NCI-H1417 treated with DMSO at 0.1 percent for 48 hours (cell line): ENCODE data around the gene SLC15A3.
"Not testable (repeated sequence)": the region's sequence is repeated elsewhere in the genome, so short reads cannot be mapped to it uniquely, and the experiment has no call there.

Experiments used
- DNase-seq: peaks from one replicate; lab custom pipeline; 2025; lab: John Stamatoyannopoulos, UW

The SLC15A3 gene

DNA sequence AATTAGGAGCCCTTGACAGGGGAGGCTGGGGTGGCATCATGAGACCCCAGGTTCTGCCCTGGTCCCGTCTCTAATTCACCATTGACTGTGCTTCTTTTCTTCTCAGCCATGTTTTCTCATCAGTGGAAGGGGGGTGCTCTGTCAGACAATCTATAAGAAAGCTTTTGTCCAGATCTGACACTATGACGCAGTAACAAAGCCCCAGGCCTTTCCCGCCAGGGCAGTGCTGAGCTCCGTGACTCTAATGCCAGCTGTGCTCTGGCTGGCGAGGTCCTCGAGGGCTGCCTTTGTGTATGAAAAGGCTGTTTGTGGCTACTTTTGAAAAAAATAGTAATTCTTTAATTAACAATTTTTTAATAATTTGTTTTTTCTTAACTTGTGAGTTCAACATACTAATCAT, 22.8 kb upstream of the SLC15A3 start:
- DNase-seq: no peak

DNA sequence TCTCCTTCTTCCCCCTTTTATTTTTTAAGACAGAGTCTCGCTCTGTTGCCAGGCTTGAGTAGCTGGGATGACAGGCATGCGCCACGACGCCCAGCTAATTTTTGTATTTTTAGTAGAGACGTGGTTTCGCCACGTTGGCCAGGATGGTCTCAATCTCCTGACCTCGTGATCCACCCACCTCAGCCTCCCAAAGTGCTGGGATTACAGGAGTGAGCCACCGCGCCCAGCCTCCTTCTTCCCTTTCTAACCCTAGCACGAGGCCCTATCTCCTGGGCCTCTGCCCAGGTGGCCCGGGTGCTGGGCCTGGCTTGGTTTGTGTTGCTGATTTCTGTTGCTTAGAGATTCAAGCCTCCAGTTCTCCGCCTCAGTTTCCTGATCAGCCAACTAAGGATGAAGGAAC, 22.3 kb upstream of the SLC15A3 start:
- not testable (repeated sequence) for DNase-seq

DNA sequence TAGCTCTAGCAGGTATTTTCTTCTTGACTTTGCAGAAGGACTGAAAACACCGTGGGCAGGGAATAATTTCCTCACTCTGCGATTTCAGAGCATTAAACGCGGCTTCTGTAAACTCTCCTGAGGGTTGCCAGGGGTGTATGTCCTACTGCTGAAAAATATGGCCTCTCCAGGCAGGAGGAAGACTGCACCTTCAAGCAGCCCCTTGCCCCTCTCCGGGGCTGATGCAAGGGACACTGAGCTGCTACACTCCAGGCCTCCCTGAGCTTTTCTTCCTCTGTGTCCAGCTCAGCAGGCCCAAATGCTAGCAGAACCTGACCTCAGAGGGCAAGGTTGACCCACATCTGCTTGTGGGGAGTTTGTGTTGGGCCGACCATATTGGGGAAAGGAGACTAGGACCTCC, 21.7 kb upstream of the SLC15A3 start:
- DNase-seq: no peak

DNA sequence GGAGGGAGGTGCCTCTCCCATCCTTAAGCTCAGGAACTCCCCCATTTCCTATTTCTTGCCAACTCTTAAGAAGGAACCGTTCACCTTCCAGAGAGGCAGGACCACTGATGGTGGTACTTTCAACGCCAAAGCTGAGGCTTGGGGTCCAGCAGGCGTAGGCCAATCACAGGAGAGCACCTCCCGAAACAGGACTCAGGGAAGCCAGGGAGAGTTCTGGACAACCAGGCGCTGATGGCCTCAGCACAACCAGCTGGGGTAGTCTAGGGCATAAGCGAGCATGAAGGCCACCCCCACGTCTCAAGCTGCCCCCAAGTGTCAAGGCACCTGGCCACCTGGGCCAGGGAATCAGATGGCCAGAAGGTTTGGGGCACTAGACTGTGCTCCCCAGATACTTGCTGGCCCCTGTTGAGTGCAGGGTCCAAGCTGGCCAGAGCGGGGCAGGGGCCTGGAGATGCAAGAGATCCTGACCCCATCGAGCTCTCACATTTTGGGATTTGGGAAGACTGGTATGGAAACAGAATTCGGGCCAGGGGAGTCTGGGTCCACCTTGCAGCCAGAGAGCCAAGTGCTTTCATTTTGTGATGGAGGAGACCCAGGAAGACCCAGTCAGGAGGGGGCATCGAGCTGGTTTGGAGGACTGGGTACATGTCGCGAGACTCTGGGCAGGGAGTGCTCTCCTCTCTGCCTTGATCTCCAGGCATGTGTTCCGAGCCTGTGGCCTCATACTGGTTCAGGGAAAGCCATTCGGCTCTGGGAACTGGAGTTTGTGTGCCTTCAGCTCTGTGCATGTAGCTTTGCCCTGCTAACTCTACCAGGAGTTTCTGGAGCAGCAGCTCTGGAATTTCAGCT, 20.4 kb upstream of the SLC15A3 start:
- DNase-seq: no peak

DNA sequence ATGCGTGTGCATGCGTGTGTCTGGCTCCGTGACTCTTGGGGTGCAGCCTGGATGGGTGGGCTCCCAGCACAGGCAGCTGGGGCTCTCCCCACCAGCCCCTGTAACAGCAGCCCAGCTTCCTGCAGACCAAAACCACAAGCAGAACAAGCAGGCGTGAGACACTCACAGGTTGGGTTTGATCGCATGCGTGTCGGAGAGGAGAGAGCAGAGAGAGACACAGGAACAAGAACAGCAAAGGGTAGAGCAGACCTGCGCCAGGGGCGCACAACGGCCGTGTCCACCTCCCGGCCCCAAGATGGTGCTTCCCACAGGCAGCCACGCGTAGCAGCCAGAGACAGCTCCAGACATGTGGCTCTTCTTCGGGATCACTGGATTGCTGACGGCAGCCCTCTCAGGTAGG, 19.5 kb upstream of the SLC15A3 start, which contains the start of gene CD6:
Gene CD6 (plus strand): TSS at position 161 of the 400 bp plus-strand sequence. CDS start 186 bp downstream, at position 347.
- no peak for DNase-seq

DNA sequence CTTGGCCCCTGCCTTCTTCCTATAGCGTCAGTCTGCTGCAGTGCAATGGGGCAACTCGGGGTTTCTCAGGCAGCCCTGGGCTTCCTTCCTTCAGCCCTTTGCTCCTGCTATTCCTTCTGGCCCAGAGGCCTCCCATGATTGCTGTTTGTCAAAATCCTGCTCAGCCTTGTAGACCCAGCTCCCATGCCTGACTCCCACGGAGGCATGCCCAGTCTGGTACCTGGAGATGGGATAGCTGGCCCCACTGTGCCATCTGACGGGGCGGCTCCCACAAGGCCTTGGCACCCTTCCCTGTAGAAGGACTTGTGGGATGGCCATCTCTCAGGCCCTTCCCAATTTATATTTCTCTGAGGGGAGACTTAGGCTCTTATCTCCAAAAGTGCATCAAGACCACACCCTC, 18.9 kb upstream of the SLC15A3 start:
- no peak for DNase-seq

DNA sequence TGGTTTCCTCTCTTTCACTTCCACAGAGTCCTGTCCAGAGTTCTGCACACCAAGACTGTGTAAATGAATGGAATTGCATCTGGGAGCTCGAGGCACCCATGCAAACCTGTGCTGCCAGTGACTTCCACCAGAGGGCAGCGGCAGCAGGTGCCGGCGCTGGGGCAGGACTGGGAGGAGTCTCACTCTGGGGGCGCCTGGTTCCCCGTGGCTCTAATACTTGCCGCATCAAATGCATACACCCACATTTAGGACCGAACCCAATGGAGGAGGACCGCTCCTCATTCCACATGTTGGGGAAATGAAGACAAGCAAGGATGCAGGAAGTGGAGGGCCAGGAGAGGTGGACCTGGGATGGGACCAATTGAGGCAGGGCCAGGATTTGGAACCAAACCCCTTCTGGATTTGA, 18.4 kb upstream of the SLC15A3 start:
- no peak for DNase-seq

DNA sequence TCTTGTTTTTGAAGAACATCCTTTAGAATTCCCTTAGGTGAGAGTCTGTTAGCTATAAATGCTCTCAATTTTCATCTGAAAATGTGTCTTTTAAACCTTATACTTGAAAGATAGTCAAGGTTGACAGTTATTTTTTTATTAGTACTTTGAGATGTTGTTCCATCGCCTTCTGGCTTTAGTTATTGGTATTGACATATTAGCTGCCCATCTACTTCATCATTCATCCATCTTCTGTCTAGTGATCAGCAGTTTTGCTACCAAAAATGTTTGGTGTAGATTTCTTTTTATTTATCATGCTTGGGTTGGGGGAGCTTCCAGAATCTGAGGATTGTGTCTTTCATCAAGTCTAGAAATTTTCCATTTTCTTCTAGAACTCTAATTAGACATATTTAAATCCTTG, 16.2 kb upstream of the SLC15A3 start:
- DNase-seq: no peak

DNA sequence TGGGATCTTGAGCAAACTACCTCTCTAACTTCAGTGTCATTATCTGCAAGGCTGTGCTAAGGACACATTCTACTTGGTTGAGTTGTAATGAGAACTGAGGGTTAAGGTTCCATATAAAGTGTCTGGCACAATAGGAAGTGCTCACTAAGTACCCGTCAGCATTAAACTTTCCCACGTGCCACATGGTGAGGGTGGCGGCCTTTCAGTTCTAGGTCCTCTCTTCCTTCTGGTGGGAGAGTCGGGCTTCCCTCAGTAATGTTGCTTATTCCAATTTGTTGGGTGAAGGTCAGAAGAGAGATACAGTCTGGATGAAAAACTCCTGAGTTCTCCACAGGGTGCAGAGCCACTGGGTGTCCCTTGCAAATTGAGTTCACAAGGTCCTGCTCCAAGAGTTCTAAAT, 14.9 kb upstream of the SLC15A3 start:
- DNase-seq: no peak

DNA sequence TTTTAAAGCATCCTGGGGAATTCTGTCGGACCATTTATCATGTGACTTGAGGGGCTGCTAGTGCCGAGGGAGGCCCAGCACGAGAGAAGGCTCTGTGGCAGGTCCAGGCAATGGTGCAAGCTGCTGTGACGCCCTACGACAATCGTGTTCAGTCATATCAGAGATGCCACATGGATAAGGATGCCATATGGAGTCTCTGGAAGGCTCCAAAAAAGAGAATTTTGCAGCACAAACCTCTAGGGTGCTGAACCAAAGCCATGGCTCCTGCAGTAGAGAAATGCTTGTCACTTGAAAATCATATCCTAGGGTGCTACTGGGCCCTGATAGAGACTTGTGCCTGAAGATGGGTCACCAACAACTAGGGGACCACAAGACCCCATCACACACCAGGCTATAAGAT, 12.8 kb upstream of the SLC15A3 start:
- no peak for DNase-seq

DNA sequence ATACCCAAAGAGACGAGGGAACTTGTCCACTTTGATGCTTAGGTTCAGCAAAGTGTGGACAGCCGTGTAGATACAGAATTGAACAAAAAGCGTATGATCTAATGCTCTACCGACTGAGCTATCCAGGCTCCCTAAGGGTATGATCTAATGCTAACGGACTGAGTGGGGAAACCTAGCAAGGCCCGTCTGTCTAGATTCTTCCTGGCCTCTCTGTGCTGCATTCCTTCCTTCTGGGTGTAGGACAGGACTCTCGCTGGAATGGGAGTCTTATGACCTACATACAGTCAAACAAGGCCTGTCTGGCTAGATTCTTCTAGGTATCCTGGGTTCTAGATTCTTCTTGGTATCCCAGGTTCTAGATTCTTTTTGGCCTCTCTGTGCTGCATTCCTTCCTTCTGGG, 8.4 kb upstream of the SLC15A3 start:
- no peak for DNase-seq

DNA sequence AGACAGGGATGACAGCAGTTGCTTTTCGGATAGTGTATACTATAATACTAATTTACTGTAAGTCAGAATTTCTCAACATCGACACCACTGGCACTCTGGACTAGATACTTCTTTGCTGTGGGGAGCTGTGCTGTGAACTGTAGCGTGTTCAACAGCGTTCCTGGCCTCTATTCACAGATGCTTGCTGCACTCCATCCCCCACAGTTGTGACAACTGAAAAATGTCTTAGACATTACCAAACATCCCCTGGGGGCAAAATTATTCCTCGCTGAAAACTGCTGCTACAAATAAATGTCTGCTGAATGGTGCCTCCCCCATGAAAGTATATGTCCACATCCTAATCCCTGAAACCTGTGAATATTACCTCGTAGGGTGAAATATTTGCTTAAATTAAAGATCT, 7.5 kb upstream of the SLC15A3 start:
- no peak for DNase-seq

DNA sequence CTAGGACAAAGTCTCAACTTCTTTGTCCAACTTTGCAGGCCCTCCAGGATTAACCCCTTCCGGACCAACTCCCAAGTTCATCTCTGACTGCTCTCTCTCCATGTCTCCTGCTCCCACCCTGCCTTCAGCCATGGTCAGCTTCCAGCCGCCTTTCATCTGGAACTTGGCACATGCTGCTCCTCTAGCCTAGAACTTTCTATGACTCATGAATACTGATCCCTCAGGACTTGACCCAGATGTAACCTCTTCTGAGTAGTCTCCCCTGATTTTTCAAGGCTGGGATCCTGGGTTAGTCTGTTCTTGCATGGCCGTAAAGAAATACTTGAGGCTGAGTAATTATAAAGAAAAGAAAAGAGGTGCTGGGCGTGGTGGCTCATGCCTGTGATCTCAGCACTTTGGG, 5.2 kb upstream of the SLC15A3 start:
- no peak for DNase-seq

DNA sequence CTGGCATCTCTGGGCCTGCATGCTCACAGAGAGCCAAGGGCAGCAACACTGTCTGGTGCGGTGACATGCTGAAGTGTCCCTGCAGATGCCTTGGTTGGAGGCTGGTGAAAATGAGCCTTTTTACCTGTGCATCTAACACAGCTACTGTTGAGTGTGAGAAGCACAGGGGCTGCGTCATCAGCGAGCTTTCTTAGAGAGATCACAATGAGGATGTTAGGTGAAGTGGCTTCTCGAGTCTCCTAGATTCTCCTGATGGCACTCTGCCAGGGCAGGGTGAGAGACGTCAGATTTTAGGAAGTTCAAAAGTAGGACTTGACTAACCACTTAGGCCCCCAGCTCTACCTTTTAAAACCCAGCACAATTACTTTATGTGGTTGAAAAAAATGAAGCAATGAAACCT, 3.6 kb upstream of the SLC15A3 start:
- DNase-seq: no peak

DNA sequence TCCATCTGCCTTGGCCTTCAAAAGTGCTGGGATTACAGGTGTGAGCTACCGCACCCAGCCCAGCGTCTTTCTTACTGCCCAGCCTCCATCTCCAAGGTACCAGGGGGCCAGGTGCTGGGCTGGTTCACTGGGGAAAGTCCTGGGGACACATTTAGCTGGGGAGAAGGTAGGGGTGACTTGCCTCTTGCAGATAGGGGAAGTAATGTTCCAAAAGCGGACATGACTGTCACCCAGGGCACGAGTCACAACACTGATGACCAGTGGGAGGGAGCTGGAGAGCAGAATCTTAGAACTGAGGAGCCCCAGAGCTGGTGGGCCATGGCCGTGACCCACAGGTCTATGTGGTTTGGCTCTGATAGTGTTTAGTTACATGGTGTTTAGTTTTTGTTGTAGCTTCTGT, 2.4 kb upstream of the SLC15A3 start:
- no peak for DNase-seq

DNA sequence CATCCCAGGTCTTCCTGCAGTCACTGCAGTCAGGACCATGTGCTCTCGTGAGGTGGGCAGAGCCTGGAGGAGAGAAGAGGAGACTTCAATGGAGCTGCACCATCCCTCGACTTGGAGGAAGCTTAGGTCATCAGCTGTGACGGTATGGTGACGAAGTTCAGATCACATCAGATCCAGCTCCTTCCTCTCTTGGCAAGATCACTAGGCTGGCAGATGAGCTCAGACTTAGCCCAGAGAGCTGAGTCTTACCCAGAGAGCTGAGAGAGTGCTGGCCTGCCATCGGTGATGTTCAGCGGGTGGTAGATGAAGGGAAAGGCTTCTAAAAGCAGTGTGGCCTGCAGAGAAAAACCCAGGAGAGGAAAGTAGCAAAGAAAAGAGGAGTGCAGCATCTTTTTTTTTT, 1.8 kb upstream of the SLC15A3 start:
- no peak for DNase-seq

DNA sequence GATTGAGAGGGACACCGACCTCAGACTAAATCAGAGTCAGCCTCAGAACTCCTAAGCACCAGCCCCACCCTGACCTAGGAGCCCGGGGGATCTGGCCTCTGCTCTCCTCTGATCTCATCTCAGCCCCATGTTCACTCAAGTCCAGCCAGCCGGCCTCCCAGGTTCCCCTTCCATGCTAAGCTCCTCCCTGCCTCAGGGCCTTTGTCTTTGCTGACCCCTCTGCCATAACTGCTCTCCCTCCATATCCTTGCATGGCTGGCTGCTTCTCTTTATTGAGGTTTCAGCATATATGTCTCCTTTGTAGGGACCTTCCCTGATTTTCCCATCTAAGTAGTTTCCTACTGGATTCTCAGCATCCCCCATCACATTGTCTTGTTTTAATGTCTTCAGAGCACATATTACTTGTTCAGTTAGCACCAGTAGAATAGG, 780 bp upstream of the SLC15A3 start:
- no peak for DNase-seq

DNA sequence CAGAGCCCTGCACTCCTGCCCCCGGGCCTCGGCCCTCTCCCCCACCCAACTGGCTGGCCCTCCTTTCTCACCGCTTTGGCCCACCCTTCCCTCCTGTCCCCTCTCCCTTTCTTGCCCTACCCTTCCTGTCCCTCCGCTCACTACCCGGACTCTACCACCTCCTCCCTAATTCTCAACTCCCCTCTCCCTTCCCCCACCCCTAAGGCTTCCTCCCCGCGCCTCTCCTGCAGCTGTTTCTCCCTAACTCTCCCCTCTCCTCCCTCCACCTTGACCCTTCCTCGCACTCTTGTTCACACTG, 421 bp downstream of the SLC15A3 start:
- DNase-seq: no peak

DNA sequence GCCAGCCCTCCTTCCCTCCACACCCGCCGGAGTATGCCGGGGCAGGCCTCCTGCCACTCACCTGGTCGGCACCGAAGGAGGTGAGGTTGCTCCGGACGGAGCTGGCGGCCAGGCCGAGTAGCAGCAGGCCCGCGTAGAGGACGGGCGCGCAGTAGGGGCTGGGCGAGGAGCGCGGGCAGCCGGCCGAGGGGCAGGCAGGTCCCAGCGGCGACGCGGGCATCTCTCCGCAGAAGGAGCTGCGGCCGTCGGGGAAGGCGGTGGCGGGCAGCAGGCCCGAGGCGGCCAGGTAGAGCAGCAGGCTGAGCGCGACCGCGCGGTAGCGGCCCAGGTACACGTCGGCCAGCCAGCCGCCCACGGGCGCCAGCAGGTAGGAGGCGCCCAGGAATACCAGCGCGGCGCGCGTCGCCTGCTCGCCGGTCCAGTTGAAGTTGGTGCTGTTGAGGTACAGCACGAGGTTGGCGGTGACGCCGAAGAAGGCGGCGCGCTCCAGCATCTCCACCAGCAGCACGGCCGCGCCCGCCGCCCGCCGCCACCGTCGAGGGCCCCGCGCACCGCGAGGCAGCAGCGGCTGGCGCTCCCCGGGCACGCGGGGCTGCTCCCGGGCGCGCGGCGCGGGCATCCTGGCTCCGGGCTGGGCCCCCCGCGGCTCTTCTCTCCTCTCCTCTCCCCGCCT, 907 bp downstream of the SLC15A3 start:
- DNase-seq: no peak

DNA sequence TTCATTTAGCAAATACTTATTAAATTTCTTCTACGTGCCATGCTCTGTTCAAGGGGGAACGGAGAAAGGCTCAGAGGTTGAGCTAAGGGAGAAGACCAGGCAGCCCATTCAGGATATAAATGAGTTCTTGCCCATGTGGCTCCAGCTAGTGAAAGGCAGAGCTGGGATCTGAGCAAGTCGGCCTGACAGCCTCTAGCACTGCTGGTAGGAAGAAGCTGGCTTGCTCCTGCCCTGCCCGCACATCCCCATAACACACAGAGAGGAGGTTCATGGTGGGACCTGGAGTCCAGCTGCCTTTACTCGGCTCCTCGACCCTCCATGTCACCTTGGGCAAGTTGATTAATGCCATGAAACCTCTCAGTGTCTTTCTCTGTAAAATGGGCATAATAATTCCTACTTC, 2.0 kb downstream of the SLC15A3 start:
- no peak for DNase-seq

DNA sequence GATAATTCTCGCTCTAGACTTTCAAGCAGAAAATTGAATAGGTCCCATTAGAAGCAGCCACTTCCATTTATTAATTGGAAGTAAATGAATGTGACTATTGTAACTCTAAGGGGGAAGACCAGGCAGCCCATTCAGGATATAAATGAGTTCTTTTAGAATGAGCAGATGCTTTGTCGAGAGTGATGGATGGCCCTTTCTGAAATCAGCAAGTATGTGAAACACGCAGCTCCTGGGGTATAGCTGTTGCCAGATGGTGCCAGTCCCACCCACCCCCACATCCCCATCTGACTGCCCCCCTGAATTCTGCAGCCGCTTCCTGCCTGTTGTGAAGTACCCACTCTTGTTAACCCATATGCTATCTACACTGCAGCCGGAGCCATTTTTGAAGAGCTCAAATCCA, 3.7 kb downstream of the SLC15A3 start:
- DNase-seq: no peak

DNA sequence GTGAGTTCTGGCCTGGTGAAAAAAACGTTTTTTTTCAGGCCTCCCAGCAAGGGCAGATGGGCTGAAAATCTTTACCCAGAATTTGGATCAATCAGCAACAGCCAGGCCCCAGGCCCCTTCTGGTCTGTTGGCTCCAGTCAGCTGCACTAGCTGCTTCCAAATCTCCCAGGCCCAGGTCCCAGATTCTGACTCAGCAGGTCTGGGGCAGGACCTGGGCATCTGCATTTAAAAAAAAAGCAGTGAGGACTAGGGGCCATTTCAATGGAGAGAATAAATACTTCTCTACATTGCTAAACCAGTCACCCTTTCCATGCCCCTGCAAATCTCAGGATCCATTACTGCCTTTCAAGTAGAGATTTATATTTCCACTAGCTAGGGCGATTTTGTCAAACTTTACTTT, 4.3 kb downstream of the SLC15A3 start:
- DNase-seq: no peak

DNA sequence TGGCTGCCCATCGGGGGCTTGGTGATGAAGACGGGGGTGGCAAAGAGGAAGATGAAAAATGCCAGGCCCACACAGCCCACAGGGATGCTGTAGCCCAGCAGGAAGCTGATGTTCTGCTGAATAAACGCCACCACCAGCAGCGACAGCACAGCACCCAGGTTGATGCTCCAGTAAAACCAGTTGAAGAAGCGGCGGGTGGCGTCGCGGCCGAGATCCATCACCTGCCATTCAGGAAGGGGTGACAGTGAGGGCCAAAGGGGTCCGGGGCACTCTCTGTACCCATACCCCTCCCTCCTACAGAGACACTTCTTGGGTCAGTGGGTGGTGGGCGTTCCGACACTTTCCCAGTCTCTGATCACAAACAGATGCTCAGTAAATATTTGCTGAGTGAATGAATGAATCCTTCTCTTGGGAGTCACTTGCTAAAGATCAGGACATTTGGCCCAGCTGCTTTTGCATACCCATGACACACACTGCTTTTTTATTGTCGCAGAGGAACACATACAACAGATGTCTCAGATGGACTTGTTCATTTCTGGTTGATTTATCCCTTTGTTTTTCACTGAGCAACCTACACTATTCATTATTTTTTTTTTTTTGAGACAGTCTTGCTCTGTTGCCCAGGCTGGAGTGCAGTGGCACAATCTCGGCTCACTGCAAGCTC, 5.2 kb downstream of the SLC15A3 start:
- no peak for DNase-seq
